GM12878 (cell line): Measurements from ENCODE around the gene E2F7. TPM values are rescaled to one million over a fixed set of nuclear protein-coding genes. Genes with fewer than 3 reads are reported as not detected.

ENCODE experiments used
- ATAC-seq: fragments of 200-7000 bp; cut with Tn5 transposase; 3 replicates; pipeline ENCODE4 v1.9.1; 2020; ENCODE audit warnings: mild to moderate bottlenecking, moderate library complexity
- BruUV-seq: library from RNA; stranded (reverse); fragments of 400-500 nt; replicated peaks from 2 replicates; lab custom pipeline; 2021; lab: Mats Ljungman, UMichigan
- CTCF ChIA-PET: fragments of 300-600 bp; sonication (Branson Sonifier 250); formaldehyde crosslinking; extraction: SDS; loops from one replicate; lab custom pipeline; 2021; ENCODE audit warnings: inconsistent platforms; lab: Yijun Ruan, JAX
- POLR2A ChIA-PET: fragments of 350-600 bp; formaldehyde crosslinking; extraction: SDS; loops from one replicate; lab custom pipeline; 2021; ENCODE audit warnings: inconsistent platforms; lab: Charles Lee
- RAD21 ChIA-PET: fragments of 300-600 bp; sonication (Branson Sonifier 250); formaldehyde crosslinking; loops from one replicate; lab custom pipeline; 2023; ENCODE audit warnings: antibody characterized with exemption; ENCODE audit not compliant: unreplicated experiment; lab: Charles Lee
- SMC1A ChIA-PET: fragments of 300-600 bp; sonication (Branson Sonifier 250); formaldehyde crosslinking; loops from one replicate; lab custom pipeline; 2023; ENCODE audit not compliant: unreplicated experiment, uncharacterized antibody; lab: Charles Lee
- DNase-seq: peaks from one replicate; pipeline ENCODE4 v3.0.0-alpha.2; 2011; ENCODE audit warnings: low read depth, low spot score
- FAIRE-seq: peaks from 3 replicates; lab custom pipeline; 2011; peaks lifted over from hg19 to GRCh38; lab: Jason Lieb, UNC
- H2AFZ ChIP-seq: 2 replicates; pipeline ENCODE4 v1.6.0; 2011; ENCODE audit warnings: low read depth, low read length, control low read depth; ENCODE audit not compliant: control insufficient read depth
- H3K27ac ChIP-seq: 2 replicates; pipeline ENCODE4 v1.5.1; 2011; ENCODE audit warnings: control low read depth; ENCODE audit not compliant: control insufficient read depth, insufficient read depth
- H3K27me3 ChIP-seq, 2 experiments: replicated peaks in 1 of 2; 2 replicates each; pipeline versions ENCODE4 v1.6.0 to v1.6.1; 2011; ENCODE audit warnings: low read length in 1 of 2; ENCODE audit not compliant: control insufficient read depth in 2 of 2, insufficient read depth in 2 of 2
- H3K36me3 ChIP-seq, 2 experiments: 2 replicates each; pipeline ENCODE4 v1.5.1; 2011; ENCODE audit warnings: low read length in 1 of 2; ENCODE audit not compliant: control insufficient read depth in 2 of 2, insufficient read depth in 2 of 2
- H3K4me1 ChIP-seq: 2 replicates; pipeline ENCODE4 v1.6.1; 2011; ENCODE audit warnings: mild to moderate bottlenecking, low read length, moderate library complexity, mixed read lengths; ENCODE audit not compliant: control insufficient read depth, insufficient read depth
- H3K4me2 ChIP-seq: 2 replicates; pipeline ENCODE4 v1.6.0; 2011; ENCODE audit warnings: control low read depth; ENCODE audit not compliant: control insufficient read depth, insufficient read depth
- H3K4me3 ChIP-seq: fragments of 200-600 bp; sonication (generic); 2 replicates; pipeline ENCODE4 v1.5.1; 2016
- H3K79me2 ChIP-seq: 2 replicates; pipeline ENCODE4 v1.6.0; 2011; ENCODE audit warnings: low read length; ENCODE audit not compliant: control insufficient read depth, insufficient read depth
- H3K9ac ChIP-seq: 2 replicates; pipeline ENCODE4 v1.8.0; 2011; ENCODE audit warnings: low read length, control low read depth, mixed read lengths; ENCODE audit not compliant: control insufficient read depth, insufficient read depth
- H3K9me3 ChIP-seq: replicated peaks from 3 replicates; pipeline ENCODE4 v1.5.1; 2011; ENCODE audit warnings: mild to moderate bottlenecking, low read length; ENCODE audit not compliant: control insufficient read depth, insufficient read depth
- H4K20me1 ChIP-seq: 2 replicates; pipeline ENCODE4 v1.6.0; 2011; ENCODE audit not compliant: control insufficient read depth, insufficient read depth
- TCF7 ChIP-seq: IDR thresholded peaks from 2 replicates; pipeline ENCODE4 v1.6.1; 2014; ENCODE audit warnings: antibody characterized with exemption, borderline replicate concordance
- WGBS: methylation state at CpG from one replicate; pipeline ENCODE4 v1.1.6; 2016; ENCODE audit warnings: low lambda C conversion rate; ENCODE audit not compliant: insufficient replicate concordance, insufficient coverage; ENCODE audit errors: missing lambda C conversion rate; 5-methylcytosine and 5-hydroxymethylcytosine counted together
- in situ Hi-C: fragments of 300-500 bp; cut with MboI; formaldehyde crosslinking; loops from 9 replicates; pipeline ENCODE4 v1.14.3; 2018; ENCODE audit warnings: mixed read lengths
- intact Hi-C: fragments of 100-400 bp; cut with micrococcal nuclease; formaldehyde crosslinking; loops from one replicate; pipeline ENCODE4 v1.14.2; 2022; ENCODE audit not compliant: unreplicated experiment
- polyA plus RNA-seq, 11 experiments: library from polyadenylated mRNA; depleted of rRNA in 4 of 11; unstranded in 6 of 11; stranded (reverse) in 5 of 11; fragments of >200 nt; fragmentation: Nextera tagmentation in 4 of 11; fragmentation: Illumina TruSeq in 1 of 11; extraction: Ambion mirVana in 4 of 11; extraction: Trizol in 1 of 11; gene quantifications; 1 replicate in 1 of 11; 2 replicates in 10 of 11; pipeline versions ENCODE4 v1.2.1 to v1.2.3, GENCODE V29; 2011 to 2016; ENCODE audit warnings: inconsistent platforms in 2 of 11, missing spikeins in 2 of 11, low read depth in 1 of 11
- total RNA-seq, 4 experiments: library from RNA; depleted of rRNA in 3 of 4; stranded (reverse); fragments of >200 nt in 3 of 4; fragmentation: Illumina TruSeq in 1 of 4; extraction: Trizol in 1 of 4; gene quantifications; 2 replicates each; pipeline versions ENCODE4 v1.2.1 to v1.2.3, GENCODE V29; 2013 to 2021
- TF ChIP-seq, protein P1 (sequence below): fragments of 450-650 bp; IDR thresholded peaks from 2 replicates; pipeline ENCODE4 v1.6.1; 2017; ENCODE audit warnings: mild to moderate bottlenecking, moderate library complexity

E2F7 gene
- total and polyA plus RNA-seq, 10 of the 15 experiments (the other 5 are each of a cell fraction or from before 2014, with no cell fraction given) = 5.6 to 32.1 (median 19.9) TPM

DNA sequence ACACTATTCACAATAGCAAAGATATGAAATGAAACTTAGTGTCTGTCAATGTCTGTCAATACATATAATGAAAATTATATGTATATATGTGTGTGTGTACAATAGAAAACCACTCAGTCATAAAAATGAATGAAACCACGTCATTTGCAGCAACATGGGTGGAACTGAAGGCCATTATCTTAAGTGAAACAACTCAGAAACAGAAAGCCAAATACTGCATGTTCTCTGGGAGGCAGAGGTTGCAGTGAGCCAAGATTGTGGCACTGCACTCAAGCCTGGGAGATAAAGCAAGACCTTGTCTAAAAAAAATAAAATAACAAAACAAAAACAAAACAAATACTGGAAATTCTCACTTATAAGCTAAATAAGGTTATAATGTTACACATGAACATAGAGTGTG is 16.7 kb upstream of the E2F7 start (continued):
- TF ChIP-seq, protein P1, sequence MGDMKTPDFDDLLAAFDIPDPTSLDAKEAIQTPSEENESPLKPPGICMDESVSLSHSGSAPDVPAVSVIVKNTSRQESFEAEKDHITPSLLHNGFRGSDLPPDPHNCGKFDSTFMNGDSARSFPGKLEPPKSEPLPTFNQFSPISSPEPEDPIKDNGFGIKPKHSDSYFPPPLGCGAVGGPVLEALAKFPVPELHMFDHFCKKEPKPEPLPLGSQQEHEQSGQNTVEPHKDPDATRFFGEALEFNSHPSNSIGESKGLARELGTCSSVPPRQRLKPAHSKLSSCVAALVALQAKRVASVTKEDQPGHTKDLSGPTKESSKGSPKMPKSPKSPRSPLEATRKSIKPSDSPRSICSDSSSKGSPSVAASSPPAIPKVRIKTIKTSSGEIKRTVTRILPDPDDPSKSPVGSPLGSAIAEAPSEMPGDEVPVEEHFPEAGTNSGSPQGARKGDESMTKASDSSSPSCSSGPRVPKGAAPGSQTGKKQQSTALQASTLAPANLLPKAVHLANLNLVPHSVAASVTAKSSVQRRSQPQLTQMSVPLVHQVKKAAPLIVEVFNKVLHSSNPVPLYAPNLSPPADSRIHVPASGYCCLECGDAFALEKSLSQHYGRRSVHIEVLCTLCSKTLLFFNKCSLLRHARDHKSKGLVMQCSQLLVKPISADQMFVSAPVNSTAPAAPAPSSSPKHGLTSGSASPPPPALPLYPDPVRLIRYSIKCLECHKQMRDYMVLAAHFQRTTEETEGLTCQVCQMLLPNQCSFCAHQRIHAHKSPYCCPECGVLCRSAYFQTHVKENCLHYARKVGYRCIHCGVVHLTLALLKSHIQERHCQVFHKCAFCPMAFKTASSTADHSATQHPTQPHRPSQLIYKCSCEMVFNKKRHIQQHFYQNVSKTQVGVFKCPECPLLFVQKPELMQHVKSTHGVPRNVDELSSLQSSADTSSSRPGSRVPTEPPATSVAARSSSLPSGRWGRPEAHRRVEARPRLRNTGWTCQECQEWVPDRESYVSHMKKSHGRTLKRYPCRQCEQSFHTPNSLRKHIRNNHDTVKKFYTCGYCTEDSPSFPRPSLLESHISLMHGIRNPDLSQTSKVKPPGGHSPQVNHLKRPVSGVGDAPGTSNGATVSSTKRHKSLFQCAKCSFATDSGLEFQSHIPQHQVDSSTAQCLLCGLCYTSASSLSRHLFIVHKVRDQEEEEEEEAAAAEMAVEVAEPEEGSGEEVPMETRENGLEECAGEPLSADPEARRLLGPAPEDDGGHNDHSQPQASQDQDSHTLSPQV = no peak

DNA sequence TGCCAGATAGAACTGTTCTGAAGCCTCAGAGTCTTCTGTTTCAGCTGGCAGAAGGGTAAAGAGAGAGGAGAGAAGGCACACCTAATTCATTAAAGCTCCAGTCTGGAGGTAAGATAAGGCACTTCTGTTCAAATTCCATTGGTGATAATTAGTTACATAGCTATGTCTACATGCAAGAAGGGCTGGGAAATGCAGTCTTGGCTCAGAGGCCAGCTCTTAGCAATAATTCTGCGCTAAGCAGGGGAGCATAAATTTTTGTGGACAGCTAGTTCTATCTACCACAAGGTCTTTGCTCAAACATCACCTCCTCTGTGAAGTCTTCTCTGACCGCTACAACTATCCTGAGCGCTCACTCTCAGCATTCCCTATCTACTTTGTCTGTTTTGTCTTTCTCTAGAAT is 14.3 kb upstream of the E2F7 start:
- H3K9ac ChIP-seq = no peak overlapping the region
- ChIA-PET POLR2A (no interaction called here), RAD21 (no interaction called here), CTCF (no interaction called here), SMC1A (interaction anchor here (1.0 to 1.5 kb wide), 2 partner anchors 16 to 22 kb away, joined by 3 read pairs; no protein-coding TSS in a partner anchor)
- H3K27ac ChIP-seq = no peak overlapping the region
- H3K9me3 ChIP-seq = no peaks in the 10 kb centered on the region
- in situ Hi-C loops = no loop called here
- TF ChIP-seq TCF7 = no peak
- H3K36me3 ChIP-seq = no peaks in the 10 kb centered on the region
- no peaks in the 10 kb centered on the region for H4K20me1 ChIP-seq
- intact Hi-C loops = no loop called here
- H3K79me2 ChIP-seq = no peaks in the 10 kb centered on the region
- H3K4me2 ChIP-seq = no peak overlapping the region
- DNase-seq (no peak), FAIRE-seq (no peak), ATAC-seq (no peak)
- no TSS peak for BruUV-seq
- H3K4me1 ChIP-seq = no peaks in the 10 kb centered on the region
- no peaks in the 10 kb centered on the region for H3K27me3 ChIP-seq
- H2AFZ ChIP-seq = no peak overlapping the region
- H3K4me3 ChIP-seq = no peak overlapping the region
- 85% methylated on average over 3 of the region's 3 CpGs for WGBS
